Neural progenitor cell (in vitro differentiated cells): Measurements from ENCODE around the gene GCK.

Experiments used
- CTCF ChIP-seq: fragments of 200-600 bp; sonication (generic); IDR thresholded peaks from 2 replicates; pipeline ENCODE4 v1.5.1; 2017; ENCODE audit warnings: antibody characterized with exemption, mild to moderate bottlenecking
- EZH2 ChIP-seq: fragments of 200-600 bp; sonication (generic); IDR thresholded peaks from 2 replicates; pipeline ENCODE4 v1.6.1; 2017; ENCODE audit warnings: antibody characterized with exemption, mild to moderate bottlenecking, moderate library complexity

- TF ChIP-seq CTCF: no peak
- TF ChIP-seq EZH2: no peak
Observed at GRCh38 chr7:44212581-44213184, 23.4 kb upstream of the GCK start.
